22Rv1 (cell line): ENCODE results near the gene NUDT9.
"Not testable (repeated sequence)": the region's sequence is repeated elsewhere in the genome, so short reads cannot be mapped to it uniquely, and the experiment has no call there.

Experiments used
- H3K27ac ChIP-seq: fragments of 450-650 bp; 2 replicates; pipeline ENCODE4 v1.5.1; 2017
- CTCF ChIP-seq: fragments of 450-650 bp; IDR thresholded peaks from 2 replicates; pipeline ENCODE4 v1.5.1; 2017; ENCODE audit warnings: mild to moderate bottlenecking
- ZFX ChIP-seq: fragments of 450-650 bp; IDR thresholded peaks from 2 replicates; pipeline ENCODE4 v1.6.1; 2017; ENCODE audit warnings: antibody characterized with exemption, borderline replicate concordance

NUDT9 gene

DNA sequence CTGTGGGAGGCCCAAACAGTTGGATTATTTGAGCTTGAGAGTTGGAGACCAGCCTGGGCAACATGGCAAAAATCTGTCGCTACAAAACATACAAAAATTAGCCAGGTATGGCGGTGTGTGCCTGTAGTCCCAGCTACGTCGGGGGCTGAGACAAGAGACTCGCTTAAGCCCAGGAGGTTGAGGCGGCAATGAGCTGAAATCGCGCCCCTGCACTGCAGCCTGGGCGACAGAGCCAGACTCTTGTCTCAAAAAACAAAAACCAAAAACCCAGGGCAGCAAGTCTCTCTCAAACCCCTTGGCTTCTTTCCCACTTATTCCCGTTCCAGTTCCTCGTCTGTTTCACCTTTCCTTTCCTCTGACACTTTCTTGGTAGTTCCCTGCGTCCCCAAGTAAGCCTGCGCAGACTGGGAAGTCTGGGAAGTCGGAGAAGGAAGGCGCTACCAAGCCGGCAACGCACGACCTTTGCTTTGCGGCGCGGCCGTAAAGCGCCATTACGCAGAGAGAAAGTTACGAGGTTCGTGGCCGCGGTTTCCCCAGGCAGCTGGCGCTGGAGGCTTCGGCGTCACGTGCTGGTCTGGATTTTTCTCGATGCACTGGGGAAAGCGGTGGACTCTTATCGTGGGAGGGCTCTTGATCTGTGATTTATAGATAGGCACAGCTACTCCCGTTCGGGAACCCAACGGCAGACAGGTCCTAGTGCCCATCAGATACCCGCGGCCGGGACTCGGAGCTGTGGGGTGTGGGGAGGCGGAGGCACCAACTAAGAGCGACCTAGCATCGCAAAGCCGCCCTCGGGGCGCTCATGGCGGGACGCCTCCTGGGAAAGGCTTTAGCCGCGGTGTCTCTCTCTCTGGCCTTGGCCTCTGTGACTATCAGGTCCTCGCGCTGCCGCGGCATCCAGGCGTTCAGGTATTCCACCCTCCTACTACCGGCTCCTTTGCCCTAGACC, at the start of gene NUDT9:
NUDT9 (plus strand) TSS at position 470 of the 949 bp plus-strand sequence; CDS start at position 803, 333 bp downstream.
- TF ChIP-seq CTCF (no peak), ZFX (no peak)
- peak within 1 kb of the TSS; percentile 91 for H3K27ac ChIP-seq

GRCh38 chr4:87375719-87376291, 46.6 kb upstream of the NUDT9 start:
- peak; percentile 87 for TF ChIP-seq CTCF
- TF ChIP-seq ZFX: no peak

DNA sequence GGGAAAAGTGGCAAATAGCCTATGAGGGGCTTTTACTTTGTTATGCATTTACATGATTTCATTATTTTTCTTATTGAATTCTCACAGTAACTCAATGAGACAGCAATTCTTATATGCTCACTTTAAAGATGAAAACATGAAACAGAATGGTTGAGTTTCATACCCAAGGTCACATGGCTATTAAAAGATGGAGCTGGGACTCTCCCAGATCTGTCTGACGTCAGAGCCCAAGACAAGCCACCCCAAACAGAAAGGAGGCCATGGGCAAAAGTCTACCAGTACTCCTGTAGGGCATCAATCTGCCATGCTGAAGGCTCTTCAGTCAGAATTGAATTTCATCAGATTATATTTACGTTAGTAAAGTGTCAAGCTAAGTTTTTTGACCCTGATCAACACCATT, 44.6 kb upstream of the NUDT9 start:
- no peak for TF ChIP-seq CTCF
- no peak for TF ChIP-seq ZFX
- H3K27ac ChIP-seq: no peak overlapping the region

More at GRCh38 chr4:87375719-87376291, 46.6 kb upstream of the NUDT9 start:
- peak overlapping the region; percentile 18 for H3K27ac ChIP-seq

DNA sequence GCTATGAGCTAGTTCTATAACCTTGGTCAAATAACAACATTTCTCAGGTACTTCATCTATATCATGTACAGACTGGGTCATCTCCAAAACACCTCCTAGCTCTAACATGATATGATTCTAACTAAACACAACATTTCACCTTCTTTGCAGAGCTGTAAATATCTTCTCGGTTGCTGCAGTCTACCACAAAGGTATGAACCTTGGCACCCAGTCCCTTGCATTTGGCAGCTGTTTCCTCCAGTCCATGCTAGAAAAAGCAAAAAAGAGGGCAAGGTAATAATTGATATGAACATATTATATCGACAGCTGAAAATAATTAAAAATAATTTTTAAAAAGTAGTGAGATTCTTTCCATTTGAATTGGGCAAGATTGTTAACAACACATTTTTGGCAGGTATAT, 40.3 kb upstream of the NUDT9 start:
- no peak for TF ChIP-seq CTCF
- no peak for TF ChIP-seq ZFX
- H3K27ac ChIP-seq: no peak overlapping the region

- no peak overlapping the region for H3K27ac ChIP-seq
- TF ChIP-seq ZFX (no peak), CTCF (no peak)
Measured at GRCh38 chr4:87382931-87383330, 39.4 kb upstream of the NUDT9 start.

- H3K27ac ChIP-seq: not testable (repeated sequence)
Measured at GRCh38 chr4:87384466-87385132, 37.8 kb upstream of the NUDT9 start.

GRCh38 chr4:87387237-87387636, 35.1 kb upstream of the NUDT9 start:
- TF ChIP-seq ZFX (no peak), CTCF (no peak)
- H3K27ac ChIP-seq: no peak overlapping the region
